Posterior cingulate gyrus (tissue), 11 donors: ENCODE data around the gene ERCC5.
A peak's percentile ranks its signal among the peaks of the same experiment; 100 is the strongest.

Experiments used
- DNase-seq, 10 donors: peaks; one replicate each; pipeline versions ENCODE4 v3.0.0 to v3.0.0-alpha.2; 2020 to 2021; ENCODE audit warnings: mixed read lengths in 3 of 10
- intact Hi-C: fragments of 100-400 bp; cut with DNase I; formaldehyde crosslinking; loops from one replicate; pipeline ENCODE4 v1.15.1; 2023

Gene ERCC5

DNA sequence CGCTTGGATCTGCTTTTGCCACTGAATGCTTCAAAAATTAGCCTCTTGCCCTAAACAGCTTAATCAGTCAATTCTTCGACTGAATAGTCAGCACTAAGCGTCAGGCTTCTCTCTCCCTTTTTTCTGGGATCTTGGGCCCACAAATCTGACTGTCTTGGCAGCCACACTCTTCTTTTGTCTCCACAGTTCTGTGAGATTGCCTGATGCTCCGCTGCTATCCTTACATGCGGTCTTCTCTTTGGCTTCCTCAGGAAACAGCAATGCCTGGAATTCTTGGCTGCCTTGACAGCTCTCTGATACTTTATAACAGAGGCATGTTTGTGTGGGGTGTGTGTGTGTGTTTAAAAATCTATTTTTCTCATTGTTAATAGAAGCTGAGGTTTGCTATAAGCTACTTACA is 32.6 kb downstream of the ERCC5 start:
- intact Hi-C loops, result no loop called here
- DNase-seq, result no peak

DNA sequence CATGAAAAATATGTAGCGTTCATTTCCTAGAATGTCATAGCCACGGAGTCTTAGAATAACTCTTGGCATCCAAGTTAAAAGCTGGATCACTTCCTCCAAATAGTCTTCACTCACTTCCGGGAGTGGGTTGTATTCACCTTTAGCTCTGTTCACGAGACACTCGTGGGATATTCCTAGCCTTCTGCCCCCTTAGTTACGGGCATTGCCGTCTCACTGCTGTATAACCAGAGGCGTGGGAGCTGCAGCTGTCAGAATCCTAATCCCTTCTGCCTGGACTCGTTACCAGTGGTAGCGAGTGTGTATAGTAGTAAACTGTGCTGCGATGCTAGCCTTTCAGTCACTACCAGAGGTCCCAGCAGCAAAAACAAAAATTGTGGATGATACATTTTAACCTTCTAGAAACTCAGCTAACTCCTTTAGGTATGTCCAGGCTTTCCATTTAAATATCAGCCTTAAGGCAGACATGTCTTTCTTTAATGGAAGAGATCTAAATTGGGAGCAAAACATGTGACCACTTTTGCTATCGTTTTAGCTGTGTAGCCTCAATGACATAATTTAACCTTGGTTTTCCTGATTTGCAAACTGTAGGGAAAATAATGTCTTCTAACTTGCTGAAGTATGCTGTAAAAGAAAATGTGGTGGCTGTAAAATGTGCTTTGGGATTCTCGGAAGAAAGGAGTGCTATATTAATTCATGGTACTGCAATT is 34.1 kb downstream of the ERCC5 start:
- peak in 1 of 10 donors; percentile 38 for DNase-seq
- intact Hi-C loops, result no loop called here

DNA sequence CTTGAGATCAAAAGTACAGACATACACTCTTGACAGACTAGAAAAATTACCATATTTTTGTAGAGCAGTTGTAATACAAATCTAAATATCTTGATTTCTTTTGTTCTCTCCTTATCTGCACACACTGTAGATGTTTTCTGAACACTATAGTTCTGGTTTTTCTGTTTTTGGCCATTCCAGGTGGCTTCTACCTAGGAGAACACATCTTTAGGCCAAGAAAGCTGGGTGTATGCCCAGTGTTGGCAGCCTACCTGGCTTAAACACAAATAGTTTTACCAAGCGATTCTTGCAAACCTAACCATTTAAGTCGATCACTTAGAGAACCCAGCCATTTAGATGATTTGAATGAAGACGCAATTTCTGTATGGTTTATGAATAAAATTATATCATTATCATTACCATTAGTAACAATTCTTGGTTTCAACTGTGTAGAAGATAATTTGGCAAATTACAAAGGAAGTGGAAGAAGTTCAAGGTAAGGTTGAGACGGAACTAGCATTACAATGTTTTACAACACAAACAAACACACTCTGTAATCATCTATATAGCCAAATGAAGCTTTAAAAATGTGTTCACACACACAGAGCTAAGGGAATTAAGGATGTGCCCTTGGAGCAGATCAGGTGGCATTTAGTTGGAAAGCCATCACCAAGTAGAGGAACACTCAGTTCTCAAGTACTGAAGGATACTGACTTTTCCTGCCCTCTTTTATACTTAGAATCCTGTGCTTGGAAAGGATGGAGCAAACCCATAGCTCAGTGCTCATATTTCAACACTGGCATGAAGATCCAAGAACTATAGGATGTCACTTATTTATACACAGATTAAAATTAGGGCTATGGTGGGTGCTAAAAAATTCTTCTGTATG is 36.2 kb downstream of the ERCC5 start:
- no peak for DNase-seq
- intact Hi-C loops, result no loop called here

DNA sequence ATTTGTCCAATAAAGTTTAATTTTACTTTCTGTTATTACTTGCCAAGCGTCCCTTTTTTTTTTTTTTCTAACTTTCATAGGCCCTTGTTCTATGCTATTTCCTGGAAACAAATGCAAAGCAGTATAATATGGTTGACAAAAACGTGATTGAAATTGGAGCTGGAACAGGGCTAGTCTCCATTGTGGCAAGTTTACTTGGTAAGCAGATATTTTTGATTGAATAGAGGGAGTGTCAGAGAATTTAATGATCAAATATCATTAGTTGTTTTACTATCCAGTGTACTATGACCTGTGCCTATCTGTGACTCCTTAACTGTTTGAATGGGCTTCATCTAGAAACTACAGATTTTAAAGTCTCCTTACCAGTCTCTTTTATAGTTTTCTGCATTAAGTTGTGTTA is 46.7 kb downstream of the ERCC5 start:
- no peak for DNase-seq
- intact Hi-C loops, result no loop called here

GRCh38 chr13:102897371-102898138 is 51.7 kb downstream of the ERCC5 start:
- intact Hi-C loops, result no loop called here
- no peak for DNase-seq

- no peak for DNase-seq
- intact Hi-C loops, result no loop called here
Observed at GRCh38 chr13:102900193-102900608, 54.4 kb downstream of the ERCC5 start.

- DNase-seq, result no peak
- intact Hi-C loops, result no loop called here
Observed at GRCh38 chr13:102901056-102901455, 55.2 kb downstream of the ERCC5 start.

- peak in 2 of 10 donors; percentile 27 to 85 for DNase-seq
- intact Hi-C loops, result no loop called here
Observed at GRCh38 chr13:102901615-102902305, 55.9 kb downstream of the ERCC5 start.

- intact Hi-C loops, result no loop called here
- peak in 1 of 10 donors; percentile 61 for DNase-seq
Observed at GRCh38 chr13:102902789-102903347, 57.0 kb downstream of the ERCC5 start.

GRCh38 chr13:102903659-102904407 is 58.0 kb downstream of the ERCC5 start:
- no peak for DNase-seq
- intact Hi-C loops, result no loop called here

GRCh38 chr13:102904408-102904862 is 58.6 kb downstream of the ERCC5 start:
- intact Hi-C loops, result no loop called here
- DNase-seq, result no peak

GRCh38 chr13:102905905-102906771 is 60.3 kb downstream of the ERCC5 start:
- DNase-seq, result no peak

GRCh38 chr13:102907016-102907756 is 61.4 kb downstream of the ERCC5 start:
- no peak for DNase-seq
- intact Hi-C loops, result no loop called here

More at GRCh38 chr13:102905905-102906771, 60.3 kb downstream of the ERCC5 start:
- intact Hi-C loops, result no loop called here

DNA sequence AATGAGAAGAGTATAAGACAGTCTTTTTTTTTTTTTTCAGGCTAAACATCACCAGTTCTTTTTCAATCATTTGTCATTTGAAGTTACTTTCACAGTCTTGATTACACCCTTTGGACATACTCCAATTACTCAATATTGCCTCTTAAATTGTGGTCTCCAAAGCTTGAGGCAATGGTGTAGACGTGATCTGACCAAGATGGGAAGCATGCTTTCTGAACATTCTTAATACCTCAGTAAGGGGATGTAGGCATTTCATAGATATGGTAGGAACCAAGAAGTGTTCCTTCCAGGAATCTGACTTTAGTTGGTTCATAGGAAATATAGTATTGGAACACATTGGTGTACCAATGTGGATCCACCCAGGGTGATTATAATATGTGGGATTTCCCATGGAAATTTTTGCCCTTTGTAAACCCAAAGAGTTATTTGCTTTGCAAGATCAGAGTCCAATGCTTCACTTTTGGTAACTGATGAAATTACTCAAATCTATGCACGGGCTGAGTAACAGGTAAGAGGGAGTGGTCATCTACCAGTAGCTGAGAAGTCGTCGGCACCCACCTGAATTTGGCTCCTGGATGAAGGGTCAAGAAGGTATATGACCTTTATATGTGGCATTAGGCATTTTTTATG is 62.2 kb downstream of the ERCC5 start:
- intact Hi-C loops, result no loop called here
- DNase-seq, result no peak

- DNase-seq, result no peak
- intact Hi-C loops, result no loop called here
Observed at GRCh38 chr13:102909971-102910370, 64.1 kb downstream of the ERCC5 start.

DNA sequence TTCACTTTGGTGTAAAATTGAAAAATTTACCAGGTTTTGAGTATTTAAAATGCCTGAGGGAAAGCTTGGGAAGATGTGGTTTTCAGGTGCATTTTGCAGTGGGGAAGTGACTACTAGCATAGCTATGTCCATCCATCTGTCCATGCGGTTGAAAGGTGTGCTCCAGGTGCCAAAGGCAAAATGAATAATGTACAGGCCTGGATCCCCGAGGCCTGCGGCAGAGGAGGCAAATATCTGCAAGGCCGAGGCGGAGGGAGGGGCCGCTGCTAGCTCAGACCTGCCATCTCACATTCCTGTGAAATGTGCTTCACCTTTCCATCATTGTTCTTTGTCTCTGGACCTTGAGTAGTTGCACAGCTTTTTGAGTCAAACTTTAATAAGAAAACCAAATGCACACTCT is 65.5 kb downstream of the ERCC5 start:
- no peak for DNase-seq
- intact Hi-C loops, result no loop called here

DNA sequence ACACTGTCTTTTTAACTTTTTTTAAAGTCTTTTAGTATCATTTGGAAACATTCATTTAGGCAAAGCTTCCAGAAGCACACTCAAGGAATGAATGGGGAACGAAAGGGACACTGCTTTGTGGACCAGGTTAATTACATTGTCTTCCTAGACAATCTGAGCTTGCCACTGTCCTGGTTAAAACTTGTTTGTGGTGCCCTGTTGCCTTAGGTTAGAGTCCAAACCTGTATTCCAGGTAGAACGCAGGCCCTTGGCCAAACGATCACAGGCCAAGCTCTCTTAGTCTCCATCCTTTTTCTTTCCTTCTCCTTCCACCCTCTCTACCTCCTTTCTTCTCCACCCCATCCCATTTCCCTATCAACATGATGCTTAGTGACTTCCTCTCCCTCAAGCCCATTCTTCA is 66.8 kb downstream of the ERCC5 start:
- no peak for DNase-seq
- intact Hi-C loops, result no loop called here
